RPMI8226 (cell line): ENCODE measurements around the gene TGIF2LX.
"Not testable (repeated sequence)": the region's sequence is repeated elsewhere in the genome, so short reads cannot be mapped to it uniquely, and the experiment has no call there.

Source experiments
- DNase-seq: peaks from one replicate; pipeline ENCODE4 v3.0.0-alpha.2; 2015

Gene TGIF2LX

DNA sequence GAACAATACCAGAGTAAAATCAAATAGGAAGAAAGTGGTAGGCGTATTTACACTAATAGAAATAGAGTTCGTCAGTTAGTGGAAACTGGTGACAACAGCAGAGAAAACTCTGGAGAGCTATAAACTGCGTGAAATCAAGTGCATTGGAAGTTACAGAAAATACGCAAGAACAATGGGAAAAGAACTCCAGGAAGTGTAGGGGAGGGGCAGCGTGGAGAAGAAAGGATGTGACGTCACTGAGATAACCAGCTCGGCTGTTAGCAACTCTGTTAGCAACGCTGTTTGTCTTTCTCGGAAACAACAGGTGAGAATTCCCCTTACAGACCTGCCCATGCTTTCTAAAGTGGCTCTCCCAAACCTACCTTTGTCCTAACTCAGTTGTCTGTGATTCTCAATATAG lies at the start of gene TGIF2LX:
TSS of gene TGIF2LX (plus strand) at position 244 of the 400 bp plus-strand sequence. CDS start 178 bp downstream, outside the sequence.
- not testable (repeated sequence) for DNase-seq

DNA sequence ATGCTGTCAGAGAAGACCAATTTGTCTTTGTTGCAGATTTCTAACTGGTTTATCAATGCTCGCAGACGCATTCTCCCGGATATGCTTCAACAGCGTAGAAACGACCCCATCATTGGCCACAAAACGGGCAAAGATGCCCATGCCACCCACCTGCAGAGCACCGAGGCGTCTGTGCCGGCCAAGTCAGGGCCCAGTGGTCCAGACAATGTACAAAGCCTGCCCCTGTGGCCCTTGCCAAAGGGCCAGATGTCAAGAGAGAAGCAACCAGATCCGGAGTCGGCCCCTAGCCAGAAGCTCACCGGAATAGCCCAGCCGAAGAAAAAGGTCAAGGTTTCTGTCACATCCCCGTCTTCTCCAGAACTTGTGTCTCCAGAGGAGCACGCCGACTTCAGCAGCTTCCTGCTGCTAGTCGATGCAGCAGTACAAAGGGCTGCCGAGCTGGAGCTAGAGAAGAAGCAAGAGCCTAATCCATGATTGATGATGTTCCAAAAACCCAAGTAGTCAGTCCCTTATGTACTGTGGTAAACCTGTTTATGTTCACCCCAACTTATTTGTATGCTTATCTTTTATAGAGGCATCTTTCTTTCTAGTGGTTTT lies 728 bp downstream of the TGIF2LX start:
- DNase-seq: not testable (repeated sequence)

DNA sequence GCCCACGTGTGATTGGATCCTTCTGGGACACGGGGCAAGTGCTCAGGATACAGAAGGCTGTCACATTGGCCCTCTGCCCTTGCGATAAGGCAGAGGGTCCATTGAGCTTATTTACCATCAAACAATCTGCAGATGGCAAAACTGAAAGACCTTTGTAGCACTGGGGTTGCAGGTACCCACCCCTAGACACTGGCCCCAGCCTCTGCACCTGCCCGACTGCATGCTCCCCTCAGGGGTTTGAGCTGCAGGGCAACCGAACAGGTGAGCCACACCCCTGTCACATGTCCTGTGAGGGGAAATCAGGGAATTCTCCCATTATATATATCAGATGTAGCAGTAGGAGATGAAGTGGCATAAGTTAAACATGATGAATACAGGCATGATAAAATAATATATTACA lies 21.4 kb downstream of the TGIF2LX start:
- not testable (repeated sequence) for DNase-seq

DNA sequence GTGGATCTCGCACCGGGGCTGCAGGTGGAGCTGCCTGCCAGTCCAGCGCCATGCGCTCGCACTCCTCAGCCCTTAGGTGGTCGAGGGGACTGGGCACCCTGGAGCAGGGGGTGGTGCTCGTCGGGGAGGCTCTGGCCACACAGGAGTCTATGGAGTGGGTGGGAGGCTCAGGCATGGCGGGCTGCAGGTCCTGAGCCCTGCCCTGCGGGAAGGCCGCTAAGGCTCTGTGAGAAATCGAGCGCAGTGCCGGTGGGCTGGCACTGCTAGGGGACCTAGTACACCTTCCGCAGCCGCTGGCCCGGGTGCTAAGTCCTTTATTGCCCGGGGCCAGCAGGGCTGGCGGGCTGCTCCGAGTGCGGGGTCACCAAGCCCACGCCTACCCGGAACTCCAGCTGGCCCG lies 43.9 kb downstream of the TGIF2LX start:
- DNase-seq: not testable (repeated sequence)
